HG03139 (cell line): ENCODE measurements around the gene TRAP1.

Source experiments
- ATAC-seq: cut with Tn5 transposase; IDR thresholded peaks from one replicate; pipeline ENCODE4 v1.9.1; 2021; ENCODE audit not compliant: unreplicated experiment

Gene TRAP1

DNA sequence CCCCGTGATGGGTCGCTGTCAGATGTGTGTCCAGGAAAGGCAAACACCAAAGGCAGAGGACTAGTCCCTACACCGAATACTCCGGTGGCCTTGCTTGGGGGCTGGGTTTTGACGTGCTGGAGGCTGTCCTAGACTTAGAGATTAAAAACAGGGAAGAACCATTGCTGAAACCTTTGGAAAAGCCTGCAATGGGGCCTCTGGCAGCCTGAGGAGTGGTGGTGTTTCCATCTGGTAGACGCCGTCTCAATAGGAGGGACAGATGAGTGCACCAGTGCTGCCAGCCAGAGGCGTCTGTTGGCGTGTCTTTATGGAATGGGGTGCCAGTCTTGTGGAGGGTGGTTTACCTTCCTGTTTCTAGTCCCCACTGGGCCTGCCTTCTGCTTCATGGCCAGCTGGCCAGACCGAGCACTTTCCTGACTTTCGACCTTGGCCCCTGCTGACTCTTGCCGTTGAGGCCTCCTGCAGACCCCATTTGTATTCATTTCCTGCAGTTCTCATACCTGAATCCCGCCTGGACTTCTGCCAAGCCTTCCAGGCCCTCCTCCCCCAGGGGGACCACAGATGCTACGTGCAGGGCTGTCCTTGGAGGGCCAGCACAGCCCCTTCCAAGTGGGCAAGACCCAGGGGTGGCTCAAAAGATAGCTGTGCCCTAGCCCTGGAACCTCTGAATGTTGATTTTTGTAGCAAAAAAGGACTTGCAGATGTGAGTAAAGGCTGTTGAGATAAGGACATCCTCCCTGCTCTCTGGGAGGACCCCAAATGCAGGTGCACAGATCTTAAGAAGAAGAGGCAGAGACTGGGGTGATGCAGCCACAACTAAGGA, 64.7 kb downstream of the TRAP1 start:
- no peak for ATAC-seq

DNA sequence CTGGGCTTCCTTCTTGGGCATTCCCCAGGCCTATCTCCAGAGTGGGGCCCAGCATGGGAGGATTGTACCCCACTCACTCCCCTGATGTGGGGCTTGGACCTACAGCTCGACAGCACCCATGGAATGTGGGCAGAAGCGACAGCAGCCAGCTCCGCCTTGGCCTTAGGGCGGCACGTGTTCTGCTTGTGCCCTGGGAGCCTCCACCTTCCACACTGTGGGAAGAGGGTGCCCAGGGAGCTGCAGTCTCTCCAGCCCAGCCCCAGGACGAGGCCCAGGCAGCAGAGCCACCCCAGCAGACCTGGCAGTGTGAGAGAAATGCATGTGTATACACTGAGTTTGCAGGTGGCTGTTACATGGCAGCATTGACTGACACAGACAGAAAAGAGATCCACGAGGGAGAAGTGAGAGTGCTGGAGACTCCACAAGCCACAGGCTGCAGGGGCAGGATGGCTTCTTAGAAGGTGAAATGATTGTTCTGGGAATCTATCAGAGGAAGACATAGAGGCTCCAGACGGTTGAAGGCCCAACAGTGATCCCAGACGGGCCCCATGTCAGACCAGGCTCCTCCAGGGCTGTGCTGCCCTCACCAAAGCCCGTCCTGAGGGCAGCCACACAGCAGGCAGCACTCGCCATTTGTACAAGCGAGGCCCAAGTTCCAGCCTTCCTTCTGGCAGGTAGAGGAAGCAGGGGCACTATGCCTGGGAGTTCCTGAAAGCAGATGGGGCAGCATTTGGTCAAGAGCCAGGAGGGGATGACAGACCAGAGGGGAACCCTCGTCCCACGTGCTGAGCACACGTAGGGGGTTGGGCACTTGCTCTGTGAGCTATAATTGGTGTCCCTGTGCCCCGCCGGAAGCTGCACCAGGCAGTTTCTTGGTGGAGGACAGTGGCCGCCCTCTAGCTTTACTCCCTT, 65.6 kb downstream of the TRAP1 start:
- no peak for ATAC-seq

DNA sequence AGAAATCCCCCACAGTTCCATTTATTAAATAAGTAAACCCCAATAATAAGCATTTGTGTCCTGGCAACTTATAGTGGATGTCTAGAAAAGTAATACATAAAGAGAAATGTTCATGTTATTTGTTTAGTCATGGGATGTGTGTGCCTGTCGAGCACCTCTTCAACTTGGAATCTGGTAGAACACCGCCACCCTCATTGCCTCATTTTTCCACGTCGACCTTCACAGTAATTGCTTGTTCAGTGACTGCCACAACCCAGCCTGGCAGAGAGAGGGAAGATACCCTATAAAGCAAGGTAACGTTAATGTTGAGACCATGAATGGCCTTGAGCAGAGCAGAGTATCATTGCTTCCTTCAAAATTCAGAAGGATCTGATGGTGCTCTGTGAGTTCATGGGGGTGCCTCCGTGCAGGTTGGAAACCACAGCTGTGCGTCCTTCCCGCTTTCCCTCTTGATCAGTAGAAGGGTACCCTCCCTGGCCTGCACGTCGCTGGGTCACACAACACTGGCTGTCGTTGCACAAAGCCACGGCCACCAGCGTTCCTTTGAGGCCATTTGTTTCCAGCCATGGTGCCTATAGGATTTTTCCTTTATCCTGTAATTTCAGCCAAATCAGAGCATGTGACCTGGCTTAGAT, 66.6 kb downstream of the TRAP1 start:
- ATAC-seq = no peak

DNA sequence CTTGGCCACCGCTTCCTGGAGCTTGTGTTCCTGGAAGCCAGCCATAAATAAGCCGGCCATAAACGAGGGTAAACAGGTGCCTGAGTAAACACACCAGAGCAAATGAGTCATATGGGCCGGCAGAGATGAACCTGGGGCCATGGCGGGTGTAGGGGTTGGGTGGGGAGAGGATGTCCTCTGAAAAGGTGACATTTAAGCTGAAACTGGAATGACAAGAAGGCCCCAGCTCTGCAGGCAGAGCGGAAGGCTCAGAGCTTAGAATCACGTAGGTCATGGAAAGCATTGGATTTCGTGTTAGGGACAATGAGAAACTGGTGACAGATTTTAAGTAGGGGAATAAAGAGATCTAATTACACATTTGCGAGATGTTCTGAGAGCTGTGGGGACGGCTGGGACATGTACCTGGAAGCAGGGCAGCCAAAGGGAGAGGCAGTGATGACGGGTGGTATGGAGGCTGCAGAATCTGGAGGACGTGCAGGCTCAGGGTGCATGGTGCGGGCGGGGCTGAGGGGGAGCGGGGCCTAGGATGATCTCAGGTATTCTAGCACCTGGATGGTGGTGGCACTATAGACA, 70.9 kb downstream of the TRAP1 start:
- no peak for ATAC-seq

DNA sequence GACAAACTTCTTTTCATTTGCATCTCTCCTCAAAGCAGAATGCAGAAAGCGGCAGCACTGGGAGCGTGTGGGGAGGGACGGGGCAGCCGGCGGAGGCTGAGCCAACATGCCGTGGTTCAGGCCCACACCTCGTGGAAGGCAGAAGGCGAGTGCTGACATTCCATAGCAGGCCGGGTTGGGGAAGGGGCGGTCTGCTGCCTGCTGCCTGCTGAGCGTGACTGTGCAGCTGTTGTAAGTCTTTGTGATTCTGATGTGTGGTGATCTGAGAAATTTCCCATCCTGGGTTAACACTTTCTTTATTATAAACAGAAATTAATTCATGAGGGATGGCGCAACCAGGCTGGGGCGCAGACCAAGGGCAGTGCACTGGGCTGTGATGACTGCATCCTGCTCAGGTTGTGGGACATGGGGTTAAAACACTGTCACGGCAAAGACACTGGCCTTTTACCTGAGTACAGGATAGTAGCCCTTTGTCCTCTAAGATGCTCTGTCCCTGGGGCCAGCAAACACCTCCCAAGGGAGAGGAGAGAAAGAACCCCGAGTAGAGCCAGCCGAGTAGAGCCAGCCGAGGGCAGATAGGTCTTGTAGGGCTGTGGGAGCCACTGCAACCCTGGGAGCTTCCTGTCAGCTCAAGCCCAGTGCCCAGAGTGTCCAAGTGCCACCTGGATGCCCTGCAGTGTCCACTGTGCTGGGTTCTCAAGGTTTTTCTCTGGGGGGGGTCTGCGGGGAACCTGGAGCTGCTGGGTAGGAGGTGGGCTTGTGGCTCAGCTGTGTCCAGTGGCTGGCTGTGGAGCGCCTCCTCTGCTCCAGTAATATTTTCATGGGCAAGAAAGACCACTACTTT, 71.6 kb downstream of the TRAP1 start:
- no peak for ATAC-seq

DNA sequence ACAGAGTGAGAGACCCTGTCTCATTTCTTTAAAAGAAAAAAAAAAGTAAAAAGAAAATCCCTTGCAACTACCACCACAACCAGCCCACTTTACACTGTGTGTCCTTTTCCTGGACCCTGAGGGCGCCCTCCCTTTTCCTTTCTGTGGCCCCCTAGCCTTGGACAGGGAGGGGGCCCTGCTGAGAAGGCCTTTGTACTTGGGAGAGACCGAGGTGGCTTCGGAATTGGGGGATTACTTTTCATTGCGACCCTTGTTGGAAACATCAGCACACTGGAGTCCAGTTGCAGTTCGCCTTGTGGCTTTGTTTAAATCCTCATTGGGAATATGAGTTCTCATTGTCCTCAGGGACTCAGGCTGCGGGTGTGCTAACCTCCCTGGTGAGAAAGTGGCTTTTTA, 72.2 kb downstream of the TRAP1 start:
- no peak for ATAC-seq

DNA sequence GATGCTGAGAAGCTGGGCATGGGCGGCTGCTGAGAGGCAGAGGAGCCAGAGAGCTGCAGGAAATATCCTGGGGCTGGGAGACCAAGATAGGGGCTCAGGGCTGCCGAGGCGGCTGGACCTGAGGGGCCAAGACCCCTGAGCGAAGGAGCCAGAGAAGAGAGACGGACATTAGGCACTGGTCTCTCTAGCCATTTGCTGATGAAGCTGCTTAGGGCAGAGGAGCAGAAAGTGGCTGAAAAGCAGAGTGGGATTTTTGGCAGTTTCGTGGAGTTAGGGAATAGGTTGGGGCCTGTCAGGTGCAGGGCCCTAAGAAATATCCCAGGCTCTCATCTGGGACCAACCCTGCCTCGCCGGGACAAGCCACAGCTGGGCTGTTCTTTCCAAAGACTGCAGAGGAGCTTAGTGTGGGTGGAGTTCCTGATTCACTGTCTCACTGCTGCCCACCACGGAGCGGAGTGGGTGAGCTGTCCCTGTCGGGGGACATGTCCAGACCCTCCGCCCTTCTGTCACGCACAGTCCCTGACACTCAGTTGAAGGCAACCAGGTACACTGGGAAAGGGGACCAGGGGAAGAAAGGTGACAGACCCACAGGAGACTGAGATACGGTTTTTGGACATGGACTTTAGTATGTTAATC, 74.1 kb downstream of the TRAP1 start:
- ATAC-seq = no peak

DNA sequence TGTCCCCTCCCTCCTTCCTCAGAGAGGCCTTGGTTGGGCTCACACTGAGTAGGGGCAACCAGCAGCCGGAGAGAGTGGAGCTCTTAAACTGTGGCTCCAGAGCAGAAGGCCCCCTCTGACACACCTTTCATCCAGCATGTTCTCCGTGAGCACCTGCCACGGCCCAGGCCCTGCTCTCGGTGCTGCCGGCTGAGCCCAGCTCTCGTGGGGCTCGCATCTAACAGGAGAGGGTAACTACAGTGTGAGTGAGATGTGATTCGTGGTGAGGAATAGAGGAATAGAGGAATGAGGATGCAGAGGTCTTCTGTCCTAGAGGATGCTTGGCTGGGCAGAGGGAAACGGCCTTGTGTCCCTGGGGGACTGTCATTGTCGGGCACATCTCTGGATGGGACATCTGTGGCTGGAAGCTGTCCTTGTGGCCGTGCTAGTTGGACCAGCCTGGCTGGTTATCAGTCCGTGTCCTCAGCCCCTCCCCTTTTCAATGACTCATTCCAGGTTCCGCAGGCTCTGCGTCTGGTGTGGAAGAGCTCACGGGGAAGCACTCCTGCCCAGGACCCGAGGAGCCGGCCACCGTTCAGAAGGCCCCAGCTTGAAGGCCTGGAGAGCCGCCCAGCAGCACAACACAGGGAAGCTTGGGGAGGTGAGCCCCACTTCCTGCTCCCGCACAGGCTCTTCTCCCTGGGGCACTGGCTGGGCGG, 74.8 kb downstream of the TRAP1 start:
- ATAC-seq = no peak

DNA sequence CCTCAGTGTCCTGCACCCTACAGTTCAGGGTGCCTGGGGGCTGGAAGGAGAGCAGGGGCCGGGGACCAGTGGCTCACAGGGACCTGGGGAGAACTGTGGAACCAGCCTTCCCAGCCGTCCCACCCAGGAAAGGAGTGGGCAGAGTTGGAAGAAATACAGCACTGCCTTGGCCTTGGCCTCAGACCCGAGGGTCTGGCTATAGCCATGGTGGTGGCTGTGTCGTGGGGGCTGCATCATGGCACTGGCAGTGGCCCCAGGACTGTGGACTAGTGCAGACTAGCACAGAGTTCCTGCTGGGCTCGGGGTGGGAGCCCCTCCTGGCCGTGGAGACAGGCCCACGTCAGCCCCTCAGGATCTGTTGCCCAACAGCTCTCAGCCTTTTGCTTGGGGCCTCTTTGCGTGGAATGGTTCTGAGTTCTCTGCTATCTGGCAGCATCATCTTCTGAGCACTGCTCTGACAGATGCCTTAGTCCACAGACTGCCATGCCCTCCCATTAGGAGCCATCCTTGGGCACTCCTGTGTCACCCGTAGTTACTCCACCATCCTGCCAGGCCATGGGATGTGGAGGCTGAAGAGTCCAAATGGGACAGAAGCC, 75.4 kb downstream of the TRAP1 start:
- no peak for ATAC-seq

DNA sequence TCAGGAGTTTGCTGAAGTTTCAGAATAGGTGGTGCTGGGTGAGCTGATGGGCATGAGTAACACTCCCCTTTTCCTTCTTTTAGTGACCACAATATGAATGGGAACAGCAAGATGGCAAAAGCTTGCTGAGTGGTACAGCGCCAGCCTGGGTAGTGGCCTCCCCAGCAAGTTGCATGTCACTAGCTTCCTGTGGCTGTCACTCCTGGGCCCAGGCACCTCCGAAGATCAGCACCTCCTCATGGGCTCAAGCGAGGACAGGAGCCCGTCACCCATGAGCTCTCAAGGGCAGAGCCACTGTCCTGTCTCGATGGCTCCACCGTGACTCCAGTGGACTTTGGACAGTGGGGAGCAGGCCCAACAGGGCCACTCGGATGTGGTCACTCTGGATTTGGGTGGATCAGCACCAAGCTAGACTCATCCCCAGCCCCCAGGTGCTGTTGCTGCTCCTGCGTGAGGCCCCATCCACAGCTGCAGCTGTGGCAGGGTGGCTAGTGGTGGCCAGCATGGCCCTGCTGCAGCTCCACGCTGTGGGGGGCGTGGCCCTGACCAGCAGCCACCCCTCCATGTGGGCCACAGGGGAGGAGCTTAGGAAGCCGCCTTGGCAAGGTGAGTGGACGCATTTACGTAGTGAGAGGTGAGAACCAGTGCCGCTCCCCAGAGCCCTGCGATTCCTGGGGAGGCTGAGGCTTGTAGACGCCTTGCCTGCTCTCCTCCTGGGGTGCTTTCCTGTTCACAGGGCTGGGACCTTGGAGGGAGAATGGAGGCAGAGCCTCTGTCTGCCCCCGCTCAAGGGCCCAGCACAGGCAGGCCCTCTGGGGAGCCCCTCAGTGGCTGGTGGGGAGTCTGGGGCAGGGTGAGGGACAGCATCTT, 76.5 kb downstream of the TRAP1 start:
- ATAC-seq = no peak

DNA sequence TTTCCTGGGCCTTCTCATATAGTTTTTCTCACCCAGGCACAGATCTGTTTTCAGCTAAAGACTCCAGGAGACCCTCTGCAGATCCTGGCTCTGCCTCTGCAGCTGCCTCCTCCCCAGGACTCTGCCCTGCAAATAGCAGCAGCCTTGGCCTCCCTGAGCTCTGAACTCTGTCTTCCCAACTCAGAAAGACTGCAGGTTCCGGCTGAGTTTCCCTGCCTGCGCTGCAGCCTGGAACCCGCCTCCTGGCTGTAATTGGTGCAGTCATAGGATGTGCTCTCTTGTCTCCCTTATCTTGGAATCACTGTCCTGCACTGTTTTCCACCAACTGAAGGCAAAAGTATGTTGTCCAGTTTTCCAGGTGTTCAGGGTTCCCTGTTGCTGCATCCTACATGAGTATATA, 77.1 kb downstream of the TRAP1 start:
- ATAC-seq = no peak

DNA sequence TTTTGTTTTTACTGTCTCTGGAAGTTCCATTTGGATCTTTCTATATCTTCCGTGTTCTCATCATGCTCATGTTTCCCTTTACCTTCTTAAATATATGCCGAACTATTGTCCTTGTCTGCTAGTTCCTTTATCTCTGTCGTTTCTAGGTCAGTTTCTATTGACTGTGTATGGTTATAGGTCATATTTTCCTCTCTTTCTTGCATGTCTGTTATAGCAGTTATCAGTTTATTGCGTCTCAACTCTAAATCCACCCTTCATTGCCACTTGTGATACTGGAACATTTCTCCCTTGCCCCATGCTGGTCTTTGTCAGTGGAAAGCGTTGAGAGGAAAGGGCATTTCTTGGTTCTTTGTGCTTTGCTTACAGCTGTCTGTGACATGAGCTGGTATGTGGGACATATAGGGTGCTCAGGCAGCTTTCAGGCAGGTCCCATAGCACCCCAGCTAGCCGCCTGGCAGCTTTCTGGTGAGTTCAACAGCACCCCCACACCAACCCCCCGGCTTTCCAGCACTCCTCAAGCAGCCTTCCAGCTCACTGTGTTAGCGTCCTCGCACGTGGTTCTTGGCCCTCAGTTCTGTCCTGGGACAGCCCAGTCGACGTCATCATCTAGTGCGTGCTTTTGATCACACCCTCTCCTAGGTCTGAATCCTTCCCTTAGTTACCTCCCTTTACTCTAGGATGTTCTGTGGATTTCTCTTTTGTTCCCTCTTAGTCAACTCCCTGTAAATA, 78.2 kb downstream of the TRAP1 start:
- no peak for ATAC-seq

DNA sequence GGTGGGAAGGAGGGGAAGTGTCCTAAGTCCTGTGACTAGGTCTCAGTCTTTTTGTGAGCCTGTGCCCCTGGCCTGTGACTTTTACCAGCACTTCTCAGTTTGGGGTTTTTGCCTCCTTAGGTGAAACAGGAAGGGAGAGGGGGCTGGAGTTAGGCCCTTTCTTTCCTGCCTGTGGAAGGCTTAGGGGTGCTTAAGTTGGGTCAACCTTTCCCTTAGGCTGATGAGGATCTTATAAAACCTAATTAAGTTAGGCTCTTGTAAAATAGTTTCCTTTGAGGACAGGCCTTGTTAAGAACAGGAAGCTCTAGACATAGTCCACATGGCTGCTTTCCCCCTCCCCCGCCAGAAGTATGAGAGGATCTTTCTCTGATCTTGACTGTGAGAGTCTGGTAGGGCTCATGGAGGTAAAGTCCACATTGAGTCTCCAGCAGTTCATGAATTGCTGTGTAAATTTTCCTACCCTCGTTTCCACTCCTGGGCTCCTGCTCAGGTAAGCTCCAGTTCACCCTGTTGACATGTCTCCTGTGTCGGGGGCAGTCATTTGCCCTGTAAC, 79.9 kb downstream of the TRAP1 start:
- no peak for ATAC-seq

DNA sequence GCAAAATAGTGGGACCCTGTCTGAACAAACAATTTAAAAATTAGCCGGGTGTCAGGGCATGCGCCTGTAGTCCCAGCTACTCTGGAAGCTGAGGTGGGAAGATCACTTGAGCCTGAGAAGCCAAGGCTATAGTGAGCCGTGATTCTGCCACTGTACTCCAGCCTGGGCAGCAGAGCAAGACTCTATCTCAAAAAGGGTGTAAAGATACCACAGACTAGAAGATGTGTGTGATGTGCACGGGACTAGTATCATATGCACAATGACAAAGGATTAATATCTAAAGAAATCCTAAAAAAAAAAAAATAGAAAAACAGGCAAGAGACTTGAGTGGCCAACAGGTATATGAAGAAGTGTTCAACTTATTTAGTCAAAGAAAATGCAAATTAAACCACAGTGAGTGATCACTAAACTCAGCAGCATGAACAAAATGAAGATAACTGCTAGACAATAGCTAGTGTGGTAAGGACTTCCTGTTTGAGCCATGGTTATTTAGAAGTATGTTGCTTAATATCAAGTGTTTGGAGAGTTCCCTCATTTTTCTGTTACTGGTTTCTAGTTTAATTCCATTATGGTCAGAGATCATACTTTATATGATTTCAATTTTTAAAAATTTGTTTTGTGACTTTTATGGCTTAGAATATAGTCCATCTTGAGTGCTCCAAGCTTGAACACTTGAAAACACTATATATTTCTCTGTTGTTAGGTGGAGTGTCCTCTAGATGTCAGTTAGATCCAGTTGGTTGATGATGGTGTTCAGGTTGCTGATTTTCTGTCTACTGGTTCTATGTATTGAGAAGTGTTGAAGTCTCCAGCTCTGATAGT, 91.2 kb downstream of the TRAP1 start:
- ATAC-seq = no peak

DNA sequence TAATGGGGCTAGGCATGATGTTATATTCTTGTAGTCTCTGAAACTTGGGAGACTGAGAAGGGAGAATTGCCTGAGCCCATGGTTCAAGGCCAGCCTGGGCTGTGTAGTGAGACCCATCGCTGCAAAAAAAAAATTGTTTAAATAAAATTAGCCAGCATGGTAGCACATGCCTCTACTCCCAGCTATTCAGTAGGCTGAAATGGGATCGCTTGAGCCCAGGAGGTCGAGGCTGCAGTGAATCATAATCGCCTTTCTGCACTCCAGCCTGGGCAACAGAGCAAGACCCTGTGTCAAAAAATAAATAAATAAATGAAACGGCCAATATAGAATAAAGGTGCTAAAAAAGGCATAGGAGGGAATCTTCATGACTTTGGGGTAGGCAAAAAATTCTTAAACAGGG, 92.0 kb downstream of the TRAP1 start:
- no peak for ATAC-seq

DNA sequence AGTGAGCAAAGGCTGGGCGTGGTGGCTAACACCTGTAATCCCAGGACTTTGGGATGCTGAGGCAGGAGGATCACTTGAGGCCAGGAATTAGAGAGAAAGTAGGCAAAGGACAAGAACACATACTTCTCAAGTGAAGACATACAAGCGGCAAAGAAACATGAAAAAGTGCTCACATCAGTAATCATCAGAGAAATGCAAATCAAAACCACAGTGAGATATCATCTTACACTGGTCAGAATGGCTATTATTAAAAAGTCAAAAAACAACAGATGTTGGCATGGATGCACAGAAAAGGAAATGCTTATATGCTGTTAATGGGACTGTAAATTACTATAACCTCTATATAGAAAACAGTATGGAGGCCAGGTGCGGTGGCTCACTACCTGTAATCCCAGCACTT, 93.7 kb downstream of the TRAP1 start:
- ATAC-seq = no peak
